Tibial nerve (tissue), 4 donors: ENCODE measurements around the gene CTNNA3.

ENCODE experiments used
- EP300 ChIP-seq, 2 donors: sonication (generic); formaldehyde crosslinking; IDR thresholded peaks; one replicate each; pipeline ENCODE4 v1.6.1; 2017; ENCODE audit warnings: antibody characterized with exemption in 2 of 2, mild to moderate bottlenecking in 1 of 2
- POLR2A ChIP-seq, 2 donors: fragments of 450-650 bp; IDR thresholded peaks; one replicate each; pipeline ENCODE4 v1.6.1; 2017; ENCODE audit warnings: antibody characterized with exemption in 2 of 2, mild to moderate bottlenecking in 2 of 2, moderate library complexity in 2 of 2
- TF ChIP-seq, protein P1 (sequence below), 5 experiments: fragments of 200-600 bp in 3 of 5; fragments of 450-650 bp in 2 of 5; sonication (generic) in 3 of 5; IDR thresholded peaks; one replicate each; pipeline ENCODE4 v1.5.1; 2016 to 2019; ENCODE audit warnings: antibody characterized with exemption in 5 of 5, mild to moderate bottlenecking in 3 of 5, moderate library complexity in 2 of 5

- no peak for TF ChIP-seq EP300 (IDR thresholded peaks at IDR 0.05)
- no peak for TF ChIP-seq POLR2A (IDR thresholded peaks at IDR 0.05)
- TF ChIP-seq, protein P1, sequence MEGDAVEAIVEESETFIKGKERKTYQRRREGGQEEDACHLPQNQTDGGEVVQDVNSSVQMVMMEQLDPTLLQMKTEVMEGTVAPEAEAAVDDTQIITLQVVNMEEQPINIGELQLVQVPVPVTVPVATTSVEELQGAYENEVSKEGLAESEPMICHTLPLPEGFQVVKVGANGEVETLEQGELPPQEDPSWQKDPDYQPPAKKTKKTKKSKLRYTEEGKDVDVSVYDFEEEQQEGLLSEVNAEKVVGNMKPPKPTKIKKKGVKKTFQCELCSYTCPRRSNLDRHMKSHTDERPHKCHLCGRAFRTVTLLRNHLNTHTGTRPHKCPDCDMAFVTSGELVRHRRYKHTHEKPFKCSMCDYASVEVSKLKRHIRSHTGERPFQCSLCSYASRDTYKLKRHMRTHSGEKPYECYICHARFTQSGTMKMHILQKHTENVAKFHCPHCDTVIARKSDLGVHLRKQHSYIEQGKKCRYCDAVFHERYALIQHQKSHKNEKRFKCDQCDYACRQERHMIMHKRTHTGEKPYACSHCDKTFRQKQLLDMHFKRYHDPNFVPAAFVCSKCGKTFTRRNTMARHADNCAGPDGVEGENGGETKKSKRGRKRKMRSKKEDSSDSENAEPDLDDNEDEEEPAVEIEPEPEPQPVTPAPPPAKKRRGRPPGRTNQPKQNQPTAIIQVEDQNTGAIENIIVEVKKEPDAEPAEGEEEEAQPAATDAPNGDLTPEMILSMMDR (IDR thresholded peaks at IDR 0.05) = no peak
Observed at GRCh38 chr10:66886848-66887247, 809.1 kb downstream of the CTNNA3 start.
